HG03354 (cell line): ENCODE data around the gene SMARCA1.
"Not testable (repeated sequence)": the region's sequence is repeated elsewhere in the genome, so short reads cannot be mapped to it uniquely, and the experiment has no call there.

ENCODE experiments used
- ATAC-seq: cut with Tn5 transposase; IDR thresholded peaks from one replicate; pipeline ENCODE4 v1.9.1; 2021; ENCODE audit warnings: mild to moderate bottlenecking; ENCODE audit not compliant: unreplicated experiment, poor library complexity, severe bottlenecking

SMARCA1 gene, protein sequence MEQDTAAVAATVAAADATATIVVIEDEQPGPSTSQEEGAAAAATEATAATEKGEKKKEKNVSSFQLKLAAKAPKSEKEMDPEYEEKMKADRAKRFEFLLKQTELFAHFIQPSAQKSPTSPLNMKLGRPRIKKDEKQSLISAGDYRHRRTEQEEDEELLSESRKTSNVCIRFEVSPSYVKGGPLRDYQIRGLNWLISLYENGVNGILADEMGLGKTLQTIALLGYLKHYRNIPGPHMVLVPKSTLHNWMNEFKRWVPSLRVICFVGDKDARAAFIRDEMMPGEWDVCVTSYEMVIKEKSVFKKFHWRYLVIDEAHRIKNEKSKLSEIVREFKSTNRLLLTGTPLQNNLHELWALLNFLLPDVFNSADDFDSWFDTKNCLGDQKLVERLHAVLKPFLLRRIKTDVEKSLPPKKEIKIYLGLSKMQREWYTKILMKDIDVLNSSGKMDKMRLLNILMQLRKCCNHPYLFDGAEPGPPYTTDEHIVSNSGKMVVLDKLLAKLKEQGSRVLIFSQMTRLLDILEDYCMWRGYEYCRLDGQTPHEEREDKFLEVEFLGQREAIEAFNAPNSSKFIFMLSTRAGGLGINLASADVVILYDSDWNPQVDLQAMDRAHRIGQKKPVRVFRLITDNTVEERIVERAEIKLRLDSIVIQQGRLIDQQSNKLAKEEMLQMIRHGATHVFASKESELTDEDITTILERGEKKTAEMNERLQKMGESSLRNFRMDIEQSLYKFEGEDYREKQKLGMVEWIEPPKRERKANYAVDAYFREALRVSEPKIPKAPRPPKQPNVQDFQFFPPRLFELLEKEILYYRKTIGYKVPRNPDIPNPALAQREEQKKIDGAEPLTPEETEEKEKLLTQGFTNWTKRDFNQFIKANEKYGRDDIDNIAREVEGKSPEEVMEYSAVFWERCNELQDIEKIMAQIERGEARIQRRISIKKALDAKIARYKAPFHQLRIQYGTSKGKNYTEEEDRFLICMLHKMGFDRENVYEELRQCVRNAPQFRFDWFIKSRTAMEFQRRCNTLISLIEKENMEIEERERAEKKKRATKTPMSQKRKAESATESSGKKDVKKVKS

DNA sequence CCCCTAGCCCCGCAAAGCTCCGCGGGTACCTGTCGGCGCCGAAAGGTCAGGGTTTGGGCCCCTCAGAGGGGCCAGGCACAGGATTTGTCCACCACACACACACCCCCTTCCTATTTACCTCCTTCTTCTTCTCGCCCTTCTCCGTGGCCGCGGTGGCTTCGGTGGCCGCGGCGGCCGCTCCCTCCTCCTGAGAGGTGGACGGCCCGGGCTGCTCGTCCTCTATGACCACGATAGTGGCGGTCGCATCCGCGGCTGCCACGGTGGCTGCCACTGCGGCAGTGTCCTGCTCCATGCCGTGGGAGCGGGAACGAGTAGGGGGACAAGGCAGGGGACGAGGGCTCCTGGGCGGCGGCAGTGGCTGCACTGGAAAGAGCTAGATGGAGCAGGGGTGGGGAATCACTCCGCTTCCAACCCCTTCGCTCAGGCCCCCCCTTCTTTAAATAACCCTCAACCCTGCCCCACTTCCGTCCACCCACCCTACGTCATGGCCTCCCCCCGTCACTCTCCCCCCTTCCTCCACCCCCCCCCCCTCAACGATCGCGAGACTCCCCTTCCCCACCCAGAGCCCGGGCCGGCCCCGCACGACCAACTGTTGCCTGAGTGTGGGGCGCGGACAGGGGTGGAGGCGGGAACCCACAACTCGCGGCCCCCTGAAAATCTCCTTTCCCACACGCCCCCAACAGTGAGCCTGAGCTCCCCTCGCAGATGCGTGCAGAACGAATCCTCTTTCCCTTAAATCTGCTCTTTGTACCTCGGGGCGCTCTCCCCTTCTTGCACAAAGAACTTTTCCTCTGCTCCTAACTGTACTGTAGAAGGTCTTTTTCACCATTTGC lies at the start of gene SMARCA1:
SMARCA1 (minus strand) TSS at position 412 of the 833 bp plus-strand sequence; CDS start at position 292, 120 bp downstream.
- ATAC-seq: no peak

DNA sequence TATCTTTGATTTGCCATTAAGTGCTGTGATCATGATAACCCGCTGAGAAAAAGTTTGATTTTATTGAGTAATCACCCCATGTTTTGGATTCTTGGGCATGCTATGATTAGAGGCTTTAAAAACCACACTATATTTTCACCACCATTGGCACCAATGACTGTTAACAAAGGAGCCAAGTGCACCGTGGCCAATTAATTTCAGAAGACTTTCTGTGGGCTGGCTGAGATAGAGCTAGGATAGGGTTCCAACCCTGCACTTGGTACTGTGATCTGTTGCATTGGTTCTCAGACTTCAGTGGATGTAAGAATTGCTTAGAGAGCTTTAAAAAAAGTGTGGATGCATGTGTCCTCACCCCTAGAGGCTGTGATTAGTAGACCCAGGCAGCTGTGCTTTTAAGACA lies 49.1 kb upstream of the SMARCA1 start:
- ATAC-seq: no peak

DNA sequence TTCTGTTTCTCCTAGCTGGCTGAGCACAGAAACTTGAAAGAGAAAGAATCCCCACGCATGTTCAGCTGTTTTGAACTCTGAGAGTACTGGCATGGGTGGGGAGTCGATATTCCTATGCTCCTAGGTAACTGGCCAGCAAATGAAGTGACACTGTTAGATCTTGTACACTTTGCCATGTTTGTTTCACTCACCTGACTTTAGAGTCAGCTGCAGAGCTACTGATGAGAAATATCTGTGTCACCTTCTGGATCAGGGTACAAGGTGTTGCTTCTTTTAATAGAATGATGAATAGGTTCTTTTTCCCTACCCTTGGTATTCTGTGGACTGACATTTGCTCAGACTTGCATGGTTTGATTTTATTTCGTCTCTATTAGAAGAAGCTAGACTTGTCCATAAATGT lies 45.1 kb upstream of the SMARCA1 start:
- ATAC-seq: no peak

DNA sequence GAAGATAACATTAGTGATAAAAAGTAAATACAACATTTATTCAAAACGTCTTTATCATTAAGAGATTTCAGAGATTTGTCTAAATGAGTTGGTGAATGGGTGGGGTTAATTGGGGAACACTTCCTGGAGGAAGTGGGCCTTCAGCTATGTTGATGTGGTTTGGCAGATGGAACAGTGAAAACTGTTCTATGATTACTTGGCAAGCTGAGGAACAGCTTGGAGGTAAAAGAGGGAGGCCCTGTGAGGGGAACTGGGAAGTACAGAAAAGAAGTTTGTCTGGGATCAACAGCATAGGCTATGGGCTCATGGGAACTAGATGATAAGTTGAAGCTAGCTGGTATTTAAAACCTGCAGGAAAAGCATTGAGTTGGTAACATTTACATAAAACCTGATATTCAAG lies 42.8 kb upstream of the SMARCA1 start:
- no peak for ATAC-seq

DNA sequence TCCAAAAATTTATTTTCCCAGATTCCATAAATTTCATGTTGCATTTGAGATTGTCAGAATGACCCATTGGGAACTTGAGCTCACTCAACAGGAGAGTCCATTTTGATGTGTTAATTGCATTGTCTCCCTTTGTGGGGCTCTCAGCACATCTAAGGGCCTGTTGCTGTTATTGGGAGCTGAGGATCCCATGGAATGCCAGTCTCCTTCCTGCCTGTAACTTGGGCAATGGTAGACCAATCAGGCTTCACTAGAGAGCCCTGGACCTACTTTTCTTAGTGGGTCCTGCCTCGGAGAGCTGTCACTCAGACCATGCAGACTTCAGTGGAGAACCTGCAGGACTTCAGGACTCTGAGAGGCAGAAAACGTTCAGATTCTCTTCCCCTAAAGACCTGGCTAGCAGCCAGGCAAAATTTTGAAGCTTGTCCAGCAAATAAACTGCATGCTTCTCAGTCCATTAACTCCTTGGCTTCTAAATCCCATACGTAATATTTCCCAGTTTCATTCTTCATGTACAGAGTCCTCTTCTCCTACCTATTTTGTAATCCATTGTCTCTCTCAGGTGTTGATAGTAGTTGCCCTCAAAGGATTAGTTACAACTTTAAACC lies 41.9 kb upstream of the SMARCA1 start:
- no peak for ATAC-seq

DNA sequence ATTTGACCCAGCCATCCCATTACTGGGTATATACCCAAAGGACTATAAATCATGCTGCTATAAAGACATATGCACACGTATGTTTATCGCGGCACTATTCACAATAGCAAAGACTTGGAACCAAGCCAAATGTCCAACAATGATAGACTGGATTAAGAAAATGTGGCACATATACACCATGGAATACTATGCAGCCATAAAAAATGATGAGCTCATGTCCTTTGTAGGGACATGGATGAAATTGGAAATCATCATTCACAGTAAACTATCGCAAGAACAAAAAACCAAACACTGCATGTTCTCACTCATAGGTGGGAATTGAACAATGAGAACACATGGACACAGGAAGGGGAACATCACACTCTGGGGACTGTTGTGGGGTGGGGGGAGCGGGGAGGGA lies 41.1 kb upstream of the SMARCA1 start:
- not testable (repeated sequence) for ATAC-seq

DNA sequence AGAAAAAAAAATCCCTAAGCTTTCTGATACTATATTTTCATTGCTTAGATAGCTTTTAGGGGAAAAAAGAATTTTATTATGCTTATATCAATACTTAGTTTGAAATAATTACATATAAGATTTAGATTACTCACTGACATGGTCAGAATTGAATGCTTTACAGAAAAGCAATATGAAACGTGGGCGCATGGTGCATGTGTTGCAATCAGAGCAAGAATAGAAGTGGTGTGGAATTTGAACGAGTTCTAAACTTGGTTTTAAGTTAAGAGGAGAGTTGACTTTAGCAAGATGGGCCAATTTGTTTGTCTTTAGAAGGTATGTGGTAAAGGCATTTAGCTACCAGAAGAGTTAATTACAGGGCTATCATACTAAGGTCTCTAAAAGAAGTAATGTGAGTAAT lies 38.2 kb upstream of the SMARCA1 start:
- ATAC-seq: no peak

DNA sequence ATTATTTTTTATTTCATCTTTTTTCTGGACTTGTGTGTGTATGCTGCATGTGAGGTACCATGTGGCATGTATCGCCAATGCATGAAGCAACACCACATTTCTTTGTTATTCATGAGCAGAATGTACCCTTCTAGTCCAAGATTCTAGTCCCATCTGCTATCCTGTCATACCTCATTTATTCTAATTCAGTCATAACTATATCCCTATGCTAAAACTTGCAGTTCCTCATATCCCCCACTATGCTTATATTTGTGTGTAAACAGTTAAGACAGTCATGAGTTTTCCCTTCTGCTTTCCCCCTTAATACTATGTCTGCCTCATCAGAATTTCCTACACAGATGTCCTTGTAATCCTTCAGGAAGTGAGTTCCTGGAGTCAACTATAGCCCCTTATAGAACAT lies 36.5 kb upstream of the SMARCA1 start:
- ATAC-seq: no peak

DNA sequence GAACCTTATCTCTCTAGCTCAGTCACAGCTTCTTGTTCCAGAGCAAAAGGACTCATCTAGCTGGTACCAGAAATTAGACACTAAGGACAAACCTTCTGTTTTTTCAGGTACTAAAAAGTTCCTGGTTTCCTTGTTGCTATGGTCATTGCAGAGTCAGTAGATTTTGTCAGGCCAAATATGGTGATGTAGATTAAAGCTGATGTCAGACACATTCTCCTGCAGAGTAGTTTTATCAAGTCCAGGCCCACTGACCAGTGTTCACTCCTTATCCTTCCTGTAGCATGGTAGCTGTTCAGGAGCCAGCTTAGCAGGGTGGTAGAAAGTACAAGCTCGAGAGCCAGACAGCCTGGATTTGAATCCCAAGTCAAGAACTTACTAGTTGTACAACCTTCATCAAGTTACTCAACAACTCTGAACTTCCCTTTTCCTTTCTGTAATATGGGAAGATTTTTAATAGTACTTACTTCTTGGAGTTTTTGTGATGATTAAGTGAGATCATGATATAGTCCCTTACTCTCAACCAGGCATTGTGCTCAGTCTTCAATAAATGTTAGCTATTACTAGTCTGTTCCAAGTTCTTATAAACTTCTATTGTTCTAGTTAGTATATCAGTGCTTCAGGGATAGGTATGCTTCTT lies 34.7 kb upstream of the SMARCA1 start:
- no peak for ATAC-seq

DNA sequence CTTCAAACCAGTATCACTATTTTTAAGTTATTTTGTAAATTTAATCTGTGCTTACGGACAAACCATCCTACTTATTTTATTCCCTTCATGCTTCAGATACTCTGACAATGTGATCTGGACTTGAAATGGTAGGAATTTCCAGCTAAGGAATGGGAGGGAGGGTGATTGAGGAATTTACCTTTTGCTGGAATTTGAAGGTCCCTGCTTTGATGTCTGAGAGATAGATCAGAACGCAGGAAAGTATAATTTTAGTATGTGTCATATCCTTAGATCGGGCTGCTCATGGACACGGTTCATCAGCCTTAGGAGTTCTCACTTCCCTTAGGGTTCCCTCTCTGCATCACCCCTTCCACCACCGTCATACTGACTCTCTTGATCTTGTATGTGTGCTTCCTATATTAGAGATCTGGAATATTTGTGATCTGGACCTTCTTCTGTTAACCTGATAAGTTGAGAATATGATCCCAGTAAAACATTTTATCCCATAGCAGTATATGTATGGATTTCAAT lies 33.6 kb upstream of the SMARCA1 start:
- no peak for ATAC-seq

DNA sequence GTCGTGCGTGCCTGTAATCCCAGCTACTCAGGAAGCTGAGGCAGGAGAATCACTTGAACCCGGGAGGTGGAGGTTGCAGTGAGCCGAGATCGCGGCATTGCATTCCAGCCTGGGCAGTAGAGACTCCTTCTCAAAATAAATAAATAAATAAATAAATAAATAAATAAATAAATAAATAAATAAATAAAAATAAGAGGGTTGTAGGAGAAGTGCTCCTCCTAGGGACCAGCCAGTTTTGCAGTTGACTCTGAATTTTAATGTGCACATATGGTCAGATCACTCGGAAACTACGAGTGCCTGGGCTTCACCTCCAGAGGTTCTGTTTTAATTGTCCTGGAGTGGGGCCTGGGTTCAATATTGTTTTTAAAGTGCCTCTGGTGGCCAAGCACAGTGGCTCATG lies 31.5 kb upstream of the SMARCA1 start:
- not testable (repeated sequence) for ATAC-seq

DNA sequence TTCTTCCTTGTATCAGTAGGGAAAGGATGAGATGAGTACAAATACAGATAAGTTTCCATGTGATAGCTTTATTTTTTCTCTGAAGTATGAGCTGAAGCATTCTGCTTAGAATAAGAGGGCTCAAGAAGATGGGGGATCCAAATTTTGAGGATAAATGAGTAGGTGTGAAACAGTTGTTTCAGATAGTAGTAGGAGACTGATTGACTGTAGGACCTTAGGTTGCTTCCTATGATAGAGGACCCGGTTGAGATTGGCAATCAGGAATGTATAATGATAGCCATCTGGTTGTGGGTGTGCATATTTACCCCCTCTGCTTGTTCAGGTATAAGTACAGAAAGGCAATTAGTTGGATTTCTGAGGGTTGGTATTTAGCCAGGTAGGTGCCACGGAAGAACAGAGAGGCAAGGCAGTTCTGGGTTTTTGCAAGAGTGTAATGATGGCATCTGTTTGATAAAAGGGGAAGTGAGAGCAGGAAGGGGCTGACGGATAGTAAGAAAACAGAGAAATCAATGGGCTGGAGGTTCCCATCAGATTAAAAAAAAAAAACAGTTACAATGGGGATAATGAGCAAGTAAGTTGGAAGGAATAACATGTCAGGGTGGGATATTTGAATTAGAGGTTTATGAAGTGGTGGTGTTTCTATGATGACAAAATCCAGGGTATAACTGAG lies 30.5 kb upstream of the SMARCA1 start:
- peak; percentile 99 for ATAC-seq

DNA sequence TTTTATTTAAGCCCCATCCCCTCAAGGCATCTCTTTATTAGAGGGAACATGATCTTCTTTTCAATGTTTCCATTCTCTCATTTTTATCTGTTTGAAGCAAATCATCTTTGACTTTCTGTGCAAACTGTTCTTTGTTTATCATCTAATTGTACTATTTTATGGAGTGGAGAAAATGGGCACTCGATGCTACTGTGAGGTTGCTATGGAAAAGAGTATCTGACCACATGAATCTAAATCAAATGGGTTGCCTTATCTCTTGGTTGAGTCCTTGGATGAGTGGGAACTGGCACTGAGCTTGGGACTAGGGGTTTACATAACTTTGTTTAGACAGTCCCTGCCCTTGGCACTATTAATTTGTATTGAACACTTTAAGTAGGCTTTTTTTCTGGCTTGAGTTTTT lies 25.8 kb upstream of the SMARCA1 start:
- no peak for ATAC-seq

DNA sequence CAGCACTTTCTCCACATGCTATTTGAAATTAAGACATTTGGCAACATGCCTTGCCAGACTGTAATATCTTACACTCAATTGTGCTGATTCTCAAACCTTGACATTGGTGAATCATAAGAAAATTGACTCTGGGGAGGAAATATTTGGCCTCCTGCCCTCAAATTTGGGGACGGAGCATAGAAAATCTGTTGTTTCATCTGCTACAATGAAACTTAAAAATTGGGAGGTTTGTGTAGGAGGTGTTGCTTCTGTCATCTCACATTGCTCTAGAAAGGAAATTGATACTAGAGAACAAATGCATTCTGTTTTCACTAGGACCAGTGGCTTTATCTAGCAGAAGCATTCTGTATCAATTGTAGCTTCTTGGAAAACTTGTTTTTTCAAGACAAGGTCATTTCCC lies 22.1 kb upstream of the SMARCA1 start:
- no peak for ATAC-seq

DNA sequence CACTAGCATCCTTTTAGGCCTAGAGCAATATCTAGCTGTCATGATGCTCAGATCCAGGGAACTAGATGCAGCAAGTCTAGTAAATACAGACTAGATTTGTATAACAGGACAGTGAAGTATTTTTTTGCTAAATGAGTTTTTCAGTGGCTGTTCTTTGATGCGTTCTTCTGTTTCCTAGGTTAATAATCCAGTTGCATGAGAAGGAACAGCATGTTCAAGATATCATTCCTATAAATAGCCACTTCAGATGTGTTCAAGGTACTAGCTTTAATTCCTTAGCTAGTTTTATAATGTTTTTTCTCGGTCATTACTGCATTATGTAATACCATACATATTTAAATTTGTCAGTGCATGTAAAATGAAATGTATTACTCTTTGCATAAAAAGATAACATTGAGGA lies 21.5 kb upstream of the SMARCA1 start:
- no peak for ATAC-seq

DNA sequence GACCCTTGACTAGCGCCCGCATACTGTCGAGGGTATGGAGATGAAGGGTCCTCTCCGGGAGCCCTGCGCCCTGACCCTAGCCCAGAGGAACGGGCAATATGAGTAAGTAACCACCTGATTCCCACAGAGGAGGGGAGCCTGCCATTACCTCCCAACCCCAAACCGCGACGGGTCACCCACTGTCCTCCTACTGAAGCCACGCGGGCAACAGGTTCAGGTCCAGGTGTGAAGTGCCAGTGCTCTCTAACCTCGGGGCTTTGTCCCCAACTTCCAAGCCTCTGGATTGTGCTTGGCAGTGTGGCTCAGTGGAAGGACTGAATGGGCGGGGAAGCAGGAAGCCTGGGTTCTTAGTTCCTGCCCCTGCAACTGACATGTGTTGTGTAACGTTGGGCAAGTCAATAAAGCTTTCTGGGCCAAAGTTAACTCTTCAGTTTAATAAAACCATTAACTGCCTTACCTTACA lies 17.5 kb upstream of the SMARCA1 start:
- ATAC-seq: peak; percentile 44

DNA sequence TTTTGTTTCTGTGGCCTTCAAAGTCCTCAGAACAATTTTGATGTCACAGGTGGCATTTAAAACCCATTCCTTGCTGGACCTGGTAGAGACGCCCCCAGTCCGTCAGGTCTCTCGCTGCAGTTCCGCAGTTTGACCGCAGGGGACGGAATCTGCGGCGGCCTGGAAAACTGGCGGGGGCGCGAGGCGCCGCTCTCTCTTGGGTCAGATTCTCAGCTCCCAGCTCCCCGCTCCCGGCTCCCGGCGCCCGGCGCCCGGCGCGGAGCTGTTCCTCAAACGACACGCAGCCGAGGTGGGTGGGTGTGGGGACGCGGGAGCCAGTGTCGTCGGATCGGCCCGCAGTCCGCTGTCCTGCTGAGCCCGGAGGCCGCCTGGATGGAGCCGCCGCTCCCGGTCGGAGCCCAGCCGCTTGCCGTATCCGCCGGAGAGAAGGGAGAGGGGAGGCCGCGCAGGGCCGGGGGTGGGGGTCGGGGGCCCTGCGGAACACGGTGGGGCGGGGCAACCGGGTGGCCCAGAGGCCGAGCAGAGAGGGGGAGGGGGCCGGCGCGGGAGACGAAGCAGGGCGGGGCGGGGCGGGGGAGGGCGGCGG lies 16.9 kb upstream of the SMARCA1 start, which contains the start of gene OCRL:
OCRL (plus strand) TSS at position 192 of the 586 bp plus-strand sequence; CDS start at position 373, 181 bp downstream.
- peak; percentile 97 for ATAC-seq
